GM12801 (cell line): Measurements from ENCODE around the gene PDLIM5.

Experiments used
- TF ChIP-seq, protein P1 (sequence below): IDR thresholded peaks from one replicate; pipeline ENCODE4 v1.5.1; 2011; ENCODE audit warnings: control low read depth; ENCODE audit not compliant: insufficient read length; ENCODE audit errors: extremely low read depth

Gene PDLIM5

DNA sequence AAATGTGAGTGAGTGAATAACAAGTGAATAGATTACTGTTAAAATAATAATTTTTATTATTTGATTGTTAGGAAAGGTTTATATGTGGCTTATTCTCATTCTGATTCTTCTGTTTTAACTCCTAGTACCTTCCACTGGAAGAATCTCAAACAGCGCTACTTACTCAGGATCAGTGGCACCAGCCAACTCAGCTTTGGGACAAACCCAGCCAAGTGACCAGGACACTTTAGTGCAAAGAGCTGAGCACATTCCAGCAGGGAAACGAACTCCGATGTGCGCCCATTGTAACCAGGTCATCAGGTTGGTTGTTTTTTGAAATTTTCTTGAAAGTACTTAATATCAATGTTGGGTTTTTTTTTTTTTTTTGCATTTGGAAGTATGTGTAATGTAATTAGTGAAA lies 188.4 kb downstream of the PDLIM5 start:
- TF ChIP-seq, protein P1, sequence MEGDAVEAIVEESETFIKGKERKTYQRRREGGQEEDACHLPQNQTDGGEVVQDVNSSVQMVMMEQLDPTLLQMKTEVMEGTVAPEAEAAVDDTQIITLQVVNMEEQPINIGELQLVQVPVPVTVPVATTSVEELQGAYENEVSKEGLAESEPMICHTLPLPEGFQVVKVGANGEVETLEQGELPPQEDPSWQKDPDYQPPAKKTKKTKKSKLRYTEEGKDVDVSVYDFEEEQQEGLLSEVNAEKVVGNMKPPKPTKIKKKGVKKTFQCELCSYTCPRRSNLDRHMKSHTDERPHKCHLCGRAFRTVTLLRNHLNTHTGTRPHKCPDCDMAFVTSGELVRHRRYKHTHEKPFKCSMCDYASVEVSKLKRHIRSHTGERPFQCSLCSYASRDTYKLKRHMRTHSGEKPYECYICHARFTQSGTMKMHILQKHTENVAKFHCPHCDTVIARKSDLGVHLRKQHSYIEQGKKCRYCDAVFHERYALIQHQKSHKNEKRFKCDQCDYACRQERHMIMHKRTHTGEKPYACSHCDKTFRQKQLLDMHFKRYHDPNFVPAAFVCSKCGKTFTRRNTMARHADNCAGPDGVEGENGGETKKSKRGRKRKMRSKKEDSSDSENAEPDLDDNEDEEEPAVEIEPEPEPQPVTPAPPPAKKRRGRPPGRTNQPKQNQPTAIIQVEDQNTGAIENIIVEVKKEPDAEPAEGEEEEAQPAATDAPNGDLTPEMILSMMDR: no peak

DNA sequence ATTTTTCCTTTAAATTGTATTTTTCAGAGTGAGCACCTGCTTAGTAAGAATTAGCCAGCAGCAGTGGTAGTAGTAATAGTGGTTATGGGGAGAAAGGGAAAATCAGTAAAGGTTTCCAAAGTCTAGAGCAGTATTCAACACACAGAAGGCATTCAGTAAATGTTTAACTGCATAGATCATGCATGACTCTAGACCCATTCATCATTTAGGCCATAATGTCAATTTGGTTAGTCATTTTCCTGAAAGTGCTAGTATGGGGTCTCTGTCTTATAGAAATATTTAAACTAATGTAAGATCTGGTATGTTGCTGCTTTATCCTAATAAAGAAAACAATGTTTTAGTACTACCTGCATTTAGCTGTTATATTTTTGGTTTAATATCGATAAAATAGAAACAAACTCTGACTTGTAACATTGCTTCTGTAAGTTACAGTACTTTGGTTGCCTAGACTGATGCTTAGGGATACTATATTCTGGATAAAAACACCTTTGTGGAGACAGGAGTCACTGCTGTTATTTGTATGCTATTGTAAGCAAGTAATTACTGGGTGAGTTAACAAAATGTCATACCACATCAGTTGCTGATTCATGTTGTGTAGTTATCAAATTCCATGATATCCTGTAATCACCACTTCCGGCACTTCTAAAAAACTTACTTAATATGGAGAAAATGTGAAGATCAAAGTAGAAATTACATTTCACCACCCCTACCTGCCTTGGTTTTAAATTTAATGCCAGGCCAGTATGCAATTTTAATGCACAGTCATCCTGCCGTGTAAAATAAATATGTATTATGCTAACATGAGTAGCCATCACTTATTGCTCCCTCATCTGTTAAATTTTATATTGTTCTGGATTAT lies 190.2 kb downstream of the PDLIM5 start:
- TF ChIP-seq, protein P1: no peak

DNA sequence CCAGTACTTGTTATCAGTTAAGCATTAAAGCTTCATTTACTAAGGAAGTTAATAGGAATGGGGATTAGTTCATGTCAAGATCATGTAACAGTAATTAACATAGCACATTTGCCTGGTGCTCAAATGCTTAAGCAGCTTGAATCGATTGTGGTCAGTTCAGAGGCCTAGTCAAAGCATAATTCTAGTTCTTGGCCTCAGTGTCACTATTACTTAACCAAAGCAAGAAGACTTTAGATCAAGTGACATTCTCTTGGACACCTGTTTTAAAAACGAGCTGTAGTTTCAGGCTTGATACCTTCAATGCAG lies 190.8 kb downstream of the PDLIM5 start:
- TF ChIP-seq, protein P1: no peak

DNA sequence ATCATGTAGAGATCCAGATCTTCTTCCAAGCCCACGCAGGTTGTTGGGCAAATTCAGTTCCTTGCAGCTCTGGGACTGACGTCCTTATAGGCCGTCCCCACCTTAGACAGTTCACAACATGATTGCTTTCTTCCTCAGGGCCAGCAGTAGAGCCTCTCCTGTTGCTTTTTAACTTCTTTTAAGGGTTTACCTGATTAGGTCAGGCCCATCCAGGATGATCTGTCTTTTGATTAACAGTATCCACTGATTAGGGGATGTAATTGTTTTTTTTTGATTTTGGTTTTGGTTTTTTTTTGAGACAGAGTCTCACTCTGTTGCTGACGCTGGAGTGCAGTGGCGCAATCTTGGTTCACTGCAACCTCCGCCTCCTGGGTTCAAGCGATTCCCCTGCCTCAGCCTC lies 197.0 kb downstream of the PDLIM5 start:
- TF ChIP-seq, protein P1: no peak

DNA sequence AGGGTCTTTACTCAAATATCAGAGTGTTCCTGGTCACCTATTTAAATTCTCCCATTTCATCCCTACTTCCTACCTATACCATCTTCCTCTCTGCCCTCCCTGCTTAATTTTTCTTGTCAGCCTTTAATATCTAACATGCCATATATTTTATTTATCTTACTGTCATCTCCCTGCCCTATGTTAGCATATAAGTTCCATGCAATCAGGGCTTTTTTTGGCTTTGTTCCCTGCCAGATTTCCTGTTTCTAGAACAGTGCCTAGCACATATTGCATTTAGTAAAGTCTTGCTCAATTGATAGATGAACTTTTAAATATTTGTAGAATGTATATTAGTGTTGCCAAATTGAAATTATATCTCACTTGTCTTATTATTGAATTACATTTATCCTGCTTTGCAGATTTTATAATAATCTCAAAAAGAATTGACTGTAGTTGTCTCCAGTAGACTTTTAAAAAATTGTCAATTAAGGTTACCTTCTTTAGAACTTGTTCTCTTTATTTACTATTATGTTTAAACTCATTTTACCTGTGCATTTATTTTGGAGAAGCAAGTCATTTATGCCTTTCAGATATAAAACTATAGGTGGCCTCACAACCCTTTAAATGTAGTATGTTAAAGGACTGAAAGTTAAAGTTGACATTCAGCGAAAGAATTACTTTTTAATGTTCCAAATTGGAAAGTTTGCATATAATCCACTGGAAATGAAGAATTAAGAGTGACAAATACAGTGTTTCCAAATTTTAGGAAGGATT lies 197.8 kb downstream of the PDLIM5 start:
- TF ChIP-seq, protein P1: no peak

DNA sequence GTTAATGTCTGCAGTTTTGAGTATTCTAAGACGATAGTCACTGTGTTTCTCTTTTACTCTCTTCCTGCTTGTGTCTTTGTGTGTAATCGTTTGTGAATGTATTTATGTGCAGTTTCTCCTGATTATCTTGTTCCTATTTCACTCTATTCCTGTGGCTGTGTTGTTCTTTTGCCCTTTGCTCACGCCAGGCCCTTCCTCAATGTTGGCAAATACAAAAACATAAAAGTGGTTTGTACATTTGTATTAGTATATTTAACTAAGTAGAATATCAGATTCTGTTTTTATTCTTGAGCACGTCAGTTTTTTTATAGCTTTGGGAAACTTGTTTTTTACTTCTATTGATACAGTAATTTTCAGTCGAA lies 198.4 kb downstream of the PDLIM5 start:
- TF ChIP-seq, protein P1: no peak

DNA sequence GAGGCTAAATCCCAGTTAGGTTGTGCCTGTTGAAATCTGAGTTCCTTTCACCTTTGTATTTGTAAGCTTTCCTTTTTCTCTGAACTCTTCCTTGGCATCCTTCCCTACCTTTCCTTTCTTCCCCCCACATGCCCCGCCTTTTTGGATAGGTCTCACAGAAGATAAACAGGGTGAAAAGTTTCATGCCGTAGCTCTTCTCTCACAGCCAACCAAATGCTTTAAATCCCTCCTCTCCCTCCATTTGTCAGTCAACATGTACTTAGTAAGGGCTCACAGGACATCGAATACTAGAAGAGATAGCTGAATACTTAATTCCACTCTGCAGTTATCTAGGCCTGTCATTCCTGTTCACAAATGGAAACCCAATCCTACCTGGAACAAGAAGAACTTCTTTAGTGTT lies 198.9 kb downstream of the PDLIM5 start:
- TF ChIP-seq, protein P1: no peak
